ENCODE results near the gene SOX6. TPM values are rescaled to one million over a fixed set of nuclear protein-coding genes. Genes with fewer than 3 reads are reported as not detected.

Gene SOX6
- total and polyA plus RNA-seq, 2 experiments from 2014 or later, result 0.03 to 0.66 TPM

GRCh38 chr11:16403851-16404250 lies 47.5 kb upstream of the SOX6 start:
- H3K4me1 Mint-ChIP-seq, result peaks cover 49% of the 10 kb centered on the region
- H3K36me3 ChIP-seq (ENCODE audit: insufficient read depth), result no peaks in the 10 kb centered on the region
- H3K79me2 ChIP-seq (replicated peaks; ENCODE audit: insufficient read depth), result no peaks in the 10 kb centered on the region
- DNase-seq (ENCODE audit: low spot score) (no peak), ATAC-seq (no peak)
- H3K27me3 ChIP-seq (ENCODE audit: insufficient read depth), result peaks cover 100% of the 10 kb centered on the region
- peaks cover 84% of the 10 kb centered on the region for H3K27me3 Mint-ChIP-seq (ENCODE audit: insufficient read depth, low read depth, poor library complexity)
- H3K4me1 ChIP-seq (ENCODE audit: insufficient read depth), result peaks cover 41% of the 10 kb centered on the region
- no peak overlapping the region for H3K4me3 ChIP-seq
- peak overlapping the region; percentile 35; the same call in 1 of the 2 replicates for H3K4me2 ChIP-seq
- H3K4me3 Mint-ChIP-seq, result no peak overlapping the region
- H3K27ac Mint-ChIP-seq, result no peak overlapping the region
- H3F3A ChIP-seq (replicated peaks; ENCODE audit: low read depth), result no peaks in the 10 kb centered on the region
- H3K27ac ChIP-seq (ENCODE audit: low read depth), result no peak overlapping the region
- H2AFZ ChIP-seq, result no peak overlapping the region
- no peak for TF ChIP-seq STAT1 (IDR thresholded peaks at IDR 0.05; ENCODE audit: unreplicated experiment)
- no peak for TF ChIP-seq ZNF114 (CRISPR knock-in tag; IDR thresholded peaks at IDR 0.05)
- TF ChIP-seq REST (IDR thresholded peaks at IDR 0.05; ENCODE audit: unreplicated experiment), result no peak
- no peak for TF ChIP-seq EZH2phosphoT487 (IDR thresholded peaks at IDR 0.05; ENCODE audit: unreplicated experiment)
- TF ChIP-seq ZNF462 (CRISPR knock-in tag; IDR thresholded peaks at IDR 0.05), result no peak
- no peak for TF ChIP-seq JUNB (IDR thresholded peaks at IDR 0.05; ENCODE audit: unreplicated experiment)
- TF ChIP-seq CREB1 (CRISPR knock-in tag; IDR thresholded peaks at IDR 0.05; ENCODE audit: low read depth), result no peak
- TF ChIP-seq ZNF331 (CRISPR knock-in tag; IDR thresholded peaks at IDR 0.05; ENCODE audit: low read depth), result no peak
- no peak for TF ChIP-seq EZH2 (IDR thresholded peaks at IDR 0.05; ENCODE audit: low read depth, unreplicated experiment)
- no peak for TF ChIP-seq NANOG (IDR thresholded peaks at IDR 0.05; ENCODE audit: borderline replicate concordance)
- no peak for TF ChIP-seq CTCF (conservative IDR thresholded peaks at IDR 0.05; ENCODE audit: low read depth in 2 of 2)
- no peak for TF ChIP-seq ETS1 (IDR thresholded peaks at IDR 0.05)
- TF ChIP-seq POLR2AphosphoS5 (IDR thresholded peaks at IDR 0.05; ENCODE audit: low read depth), result no peak
- H3K9me3 Mint-ChIP-seq, result no peaks in the 10 kb centered on the region
- H4K20me1 ChIP-seq (replicated peaks; ENCODE audit: insufficient read depth), result peaks cover 10% of the 10 kb centered on the region; the same call in 1 of the 2 replicates
- no peaks in the 10 kb centered on the region for H3K36me3 Mint-ChIP-seq (ENCODE audit: low read depth)
- H3K9me2 ChIP-seq (ENCODE audit: insufficient read depth), result no peaks in the 10 kb centered on the region

Measured in GM23338 (cell line).